ENCODE data around the gene PRDM15. TPM values are rescaled to one million over a fixed set of nuclear protein-coding genes. Genes with fewer than 3 reads are reported as not detected.

Gene PRDM15
- polyA plus RNA-seq, 3 donors, result 0.19 to 19.0 (median 0.74) TPM

DNA sequence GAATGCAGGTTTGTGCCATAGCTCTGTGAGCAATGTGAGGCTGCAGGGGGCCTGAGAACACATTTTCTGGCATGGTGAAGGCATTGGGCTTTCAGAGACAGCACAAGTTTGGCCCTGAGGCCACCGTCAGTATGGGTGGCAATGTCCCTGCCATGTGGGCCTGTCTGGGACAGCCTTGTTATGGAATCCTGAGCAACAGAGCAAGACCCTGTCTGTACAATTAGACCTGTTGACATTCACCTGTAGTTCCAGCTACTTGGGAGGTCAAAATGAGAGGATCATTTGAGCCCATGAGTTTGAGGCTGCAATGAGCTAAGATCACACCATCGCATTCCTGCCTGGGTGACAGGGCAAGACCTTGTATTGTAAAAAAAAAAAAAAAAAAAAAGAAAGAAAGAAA lies 35.6 kb downstream of the PRDM15 start:
- no peak overlapping the region for H3K27ac ChIP-seq (ENCODE audit: low read depth in 1 of 2, low read length in 2 of 2)
- H3K4me3 ChIP-seq (replicated peaks in 1 of 3; ENCODE audit: low read depth in 2 of 3, low read length in 3 of 3), result no peak overlapping the region
- H3K4me2 ChIP-seq (replicated peaks; ENCODE audit: extremely low read depth, low read length, poor library complexity, severe bottlenecking), result no peak overlapping the region
- no peaks in the 10 kb centered on the region for H3K9me3 ChIP-seq (replicated peaks in 1 of 2; ENCODE audit: control insufficient read depth in 1 of 2, insufficient read depth in 1 of 2, low read length in 2 of 2)
- intact Hi-C loops (cut with micrococcal nuclease), result no loop called here
- H3K27me3 Mint-ChIP-seq (ENCODE audit: low read depth in 3 of 3), result peaks cover 0 to 3% (median 2%) of the 10 kb centered on the region in 3 donors
- DNase-seq, result no peak
- H3K79me2 ChIP-seq (ENCODE audit: insufficient read depth, low read length), result no peaks in the 10 kb centered on the region
- peaks cover 7 to 15% (median 11%) of the 10 kb centered on the region in 7 donors for H3K9me3 Mint-ChIP-seq
- H3K27me3 ChIP-seq (ENCODE audit: control insufficient read depth in 2 of 2, insufficient read depth in 2 of 2, low read length in 2 of 2), result no peaks in the 10 kb centered on the region
- no peaks in the 10 kb centered on the region for H3K4me1 Mint-ChIP-seq
- TF ChIP-seq, protein P1, sequence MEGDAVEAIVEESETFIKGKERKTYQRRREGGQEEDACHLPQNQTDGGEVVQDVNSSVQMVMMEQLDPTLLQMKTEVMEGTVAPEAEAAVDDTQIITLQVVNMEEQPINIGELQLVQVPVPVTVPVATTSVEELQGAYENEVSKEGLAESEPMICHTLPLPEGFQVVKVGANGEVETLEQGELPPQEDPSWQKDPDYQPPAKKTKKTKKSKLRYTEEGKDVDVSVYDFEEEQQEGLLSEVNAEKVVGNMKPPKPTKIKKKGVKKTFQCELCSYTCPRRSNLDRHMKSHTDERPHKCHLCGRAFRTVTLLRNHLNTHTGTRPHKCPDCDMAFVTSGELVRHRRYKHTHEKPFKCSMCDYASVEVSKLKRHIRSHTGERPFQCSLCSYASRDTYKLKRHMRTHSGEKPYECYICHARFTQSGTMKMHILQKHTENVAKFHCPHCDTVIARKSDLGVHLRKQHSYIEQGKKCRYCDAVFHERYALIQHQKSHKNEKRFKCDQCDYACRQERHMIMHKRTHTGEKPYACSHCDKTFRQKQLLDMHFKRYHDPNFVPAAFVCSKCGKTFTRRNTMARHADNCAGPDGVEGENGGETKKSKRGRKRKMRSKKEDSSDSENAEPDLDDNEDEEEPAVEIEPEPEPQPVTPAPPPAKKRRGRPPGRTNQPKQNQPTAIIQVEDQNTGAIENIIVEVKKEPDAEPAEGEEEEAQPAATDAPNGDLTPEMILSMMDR (IDR thresholded peaks at IDR 0.05), result no peak
- H3K9ac ChIP-seq (ENCODE audit: insufficient read depth, low read length, poor library complexity, severe bottlenecking), result no peak overlapping the region
- H2AFZ ChIP-seq (ENCODE audit: insufficient read depth, low read depth, low read length, poor library complexity, severe bottlenecking), result no peak overlapping the region
- H3K36me3 ChIP-seq (replicated peaks in 1 of 2; ENCODE audit: control insufficient read depth in 1 of 2, insufficient read depth in 2 of 2, low read length in 2 of 2), result peaks cover 16 to 61% of the 10 kb centered on the region in 2 donors
- no peak overlapping the region for H3K4me3 Mint-ChIP-seq
- H3K4me1 ChIP-seq (ENCODE audit: control insufficient read depth in 1 of 2, insufficient read depth in 2 of 2, low read length in 2 of 2), result no peaks in the 10 kb centered on the region
- WGBS (ENCODE audit: insufficient coverage), result 98% methylated on average over 2 of the region's 2 CpGs
- peaks cover 42 to 68% of the 10 kb centered on the region in 2 donors for H3K36me3 Mint-ChIP-seq
- no peaks in the 10 kb centered on the region for H4K20me1 ChIP-seq (ENCODE audit: insufficient read depth, low read length)
- H3K27ac Mint-ChIP-seq, result peak overlapping the region in 1 of 7 donors; percentile 21

DNA sequence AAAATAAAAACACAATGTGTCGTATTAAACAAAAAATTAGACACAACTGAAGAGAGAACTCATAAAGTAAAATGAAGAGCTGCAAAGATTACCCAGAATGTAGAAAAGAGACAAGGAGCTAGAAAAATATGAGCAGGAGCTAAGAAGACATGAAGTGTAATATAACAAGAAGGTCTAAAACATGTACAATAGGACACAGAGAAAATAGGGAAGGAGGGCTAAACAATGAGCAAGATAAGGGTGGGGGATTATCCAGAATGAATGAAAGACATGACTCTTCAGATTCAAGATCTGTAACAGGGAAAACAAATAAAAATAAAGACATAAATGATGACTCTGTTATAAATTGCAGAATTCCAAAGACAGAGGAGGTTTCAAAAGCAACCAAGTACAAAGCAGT lies 38.3 kb downstream of the PRDM15 start:
- H3K4me1 ChIP-seq (ENCODE audit: control insufficient read depth in 1 of 2, insufficient read depth in 2 of 2, low read length in 2 of 2), result no peaks in the 10 kb centered on the region
- no peak for DNase-seq
- Mint-ChIP-seq H3K4me1 (no peaks in the 10 kb centered on the region), H3K27ac (no peak overlapping the region), H3K9me3 (peaks cover 7 to 15% (median 11%) of the 10 kb centered on the region in 7 donors), H3K36me3 (peaks cover 49 to 70% of the 10 kb centered on the region in 2 donors), H3K27me3 (ENCODE audit: low read depth in 3 of 3) (peaks cover 0 to 3% (median 2%) of the 10 kb centered on the region in 3 donors), H3K4me3 (no peak overlapping the region)
- TF ChIP-seq, protein P1 (IDR thresholded peaks at IDR 0.05), result no peak
- H3K9ac ChIP-seq (ENCODE audit: insufficient read depth, low read length, poor library complexity, severe bottlenecking), result no peak overlapping the region
- H2AFZ ChIP-seq (ENCODE audit: insufficient read depth, low read depth, low read length, poor library complexity, severe bottlenecking), result no peak overlapping the region
- H3K27me3 ChIP-seq (ENCODE audit: control insufficient read depth in 2 of 2, insufficient read depth in 2 of 2, low read length in 2 of 2), result no peaks in the 10 kb centered on the region
- H3K27ac ChIP-seq (ENCODE audit: low read depth in 1 of 2, low read length in 2 of 2), result no peak overlapping the region
- WGBS (ENCODE audit: insufficient coverage), result no CpG with 5 or more reads among the region's 1 CpG
- intact Hi-C loops (cut with micrococcal nuclease), result no loop called here
- H3K9me3 ChIP-seq (replicated peaks in 1 of 2; ENCODE audit: control insufficient read depth in 1 of 2, insufficient read depth in 1 of 2, low read length in 2 of 2), result no peaks in the 10 kb centered on the region
- no peak overlapping the region for H3K4me2 ChIP-seq (replicated peaks; ENCODE audit: extremely low read depth, low read length, poor library complexity, severe bottlenecking)
- H3K79me2 ChIP-seq (ENCODE audit: insufficient read depth, low read length), result no peaks in the 10 kb centered on the region
- no peak overlapping the region for H3K4me3 ChIP-seq (replicated peaks in 1 of 3; ENCODE audit: low read depth in 2 of 3, low read length in 3 of 3)
- H3K36me3 ChIP-seq (replicated peaks in 1 of 2; ENCODE audit: control insufficient read depth in 1 of 2, insufficient read depth in 2 of 2, low read length in 2 of 2), result peaks cover 34 to 62% of the 10 kb centered on the region in 2 donors
- H4K20me1 ChIP-seq (ENCODE audit: insufficient read depth, low read length), result no peaks in the 10 kb centered on the region
